Stimulated activated CD4-positive, alpha-beta T cell treated with anti-CD3 and anti-CD28 coated beads, Interleukin-15, amount 100 ng/mL, for 1 hour (primary cell): ENCODE results near the gene BDH2.

Source experiments
- DNase-seq, 2 donors: peaks; one replicate each; pipeline ENCODE4 v3.0.0-alpha.2; 2020; ENCODE audit warnings: low read depth in 1 of 2, low spot score in 1 of 2

The BDH2 gene

DNA sequence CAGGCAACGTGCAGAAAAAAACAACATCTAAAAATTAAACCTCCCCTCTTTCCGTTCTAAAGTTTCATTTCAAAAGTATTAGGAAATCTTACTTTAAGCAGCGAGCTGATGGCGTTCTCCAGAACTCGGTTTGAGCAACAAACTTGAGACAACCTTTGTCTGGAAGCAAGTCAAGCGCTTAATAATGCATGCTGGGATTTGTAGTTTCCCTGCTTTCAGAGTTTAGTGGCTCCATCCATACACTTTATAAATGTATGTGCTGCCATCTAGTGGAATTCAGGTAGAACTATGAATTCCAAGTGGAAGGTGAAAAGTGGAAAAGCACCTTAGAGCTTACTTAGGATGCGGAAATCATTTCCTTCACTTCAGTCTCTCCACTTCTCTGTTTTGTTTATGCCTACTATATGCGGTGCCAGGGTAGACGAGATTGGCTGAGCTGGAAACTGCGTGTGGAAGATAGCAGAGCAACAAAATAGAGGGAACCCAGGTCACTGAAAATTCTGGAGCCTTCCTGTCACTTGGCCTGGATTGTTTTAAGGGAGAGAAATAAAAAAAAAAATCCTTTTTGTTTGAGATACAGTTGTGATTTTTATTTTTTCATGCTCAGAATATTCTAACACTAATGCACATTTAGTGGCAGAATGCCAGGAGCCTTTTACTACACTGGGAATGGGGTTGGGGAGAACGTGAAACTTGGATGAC is at the start of gene BDH2:
TSS of gene BDH2 (minus strand) at position 144 of the 702 bp plus-strand sequence. CDS start 3,580 bp downstream, outside the sequence.
- DNase-seq: no peak

GRCh38 chr4:103144926-103145325 is 45.3 kb upstream of the BDH2 start:
- DNase-seq: no peak

DNA sequence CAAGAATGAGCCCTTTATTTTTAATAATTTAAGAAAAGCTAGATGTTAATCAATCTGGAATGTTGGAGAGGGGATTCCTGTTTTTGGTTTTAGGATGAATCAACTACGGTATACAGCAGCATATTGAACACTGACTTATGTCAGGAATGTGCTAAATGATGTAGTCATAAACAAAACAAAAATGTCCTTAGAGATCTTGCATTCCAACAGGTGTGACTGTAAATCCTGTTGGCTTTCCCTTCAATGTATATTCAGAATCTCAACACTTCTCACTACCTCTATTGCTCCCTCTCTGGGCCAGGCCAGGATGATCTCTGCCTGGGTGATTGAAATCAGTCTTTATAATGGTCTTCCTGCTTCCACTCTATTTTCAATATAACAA is 37.8 kb upstream of the BDH2 start:
- DNase-seq: no peak

- no peak for DNase-seq
Measured at GRCh38 chr4:103136671-103137445, 37.2 kb upstream of the BDH2 start.

- no peak for DNase-seq
Measured at GRCh38 chr4:103129174-103129573, 29.5 kb upstream of the BDH2 start.

- DNase-seq: no peak
Measured at GRCh38 chr4:103126126-103126525, 26.5 kb upstream of the BDH2 start.

GRCh38 chr4:103123114-103123513 is 23.5 kb upstream of the BDH2 start:
- no peak for DNase-seq

- DNase-seq: no peak
Measured at GRCh38 chr4:103118166-103118565, 18.5 kb upstream of the BDH2 start.

DNA sequence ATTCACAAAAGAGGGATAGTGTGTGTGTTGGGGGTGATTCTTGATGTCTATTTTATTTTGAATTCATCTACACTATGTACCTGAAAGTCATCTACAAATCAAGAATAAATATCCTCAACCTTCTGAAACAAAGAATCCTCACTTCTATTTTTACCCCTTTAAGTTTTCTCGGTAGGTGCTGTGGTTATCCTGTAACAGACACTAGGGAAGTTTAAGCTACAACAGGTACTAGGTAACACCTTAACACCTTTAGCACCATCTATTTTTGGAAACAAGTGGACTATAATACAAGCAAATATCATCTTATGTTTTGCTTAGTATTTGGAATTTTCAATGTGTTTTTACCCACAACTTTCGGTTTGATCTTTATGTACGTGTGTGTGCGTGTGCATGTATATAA is 12.0 kb upstream of the BDH2 start:
- DNase-seq: no peak

GRCh38 chr4:103108542-103108941 is 8.9 kb upstream of the BDH2 start:
- DNase-seq: no peak

DNA sequence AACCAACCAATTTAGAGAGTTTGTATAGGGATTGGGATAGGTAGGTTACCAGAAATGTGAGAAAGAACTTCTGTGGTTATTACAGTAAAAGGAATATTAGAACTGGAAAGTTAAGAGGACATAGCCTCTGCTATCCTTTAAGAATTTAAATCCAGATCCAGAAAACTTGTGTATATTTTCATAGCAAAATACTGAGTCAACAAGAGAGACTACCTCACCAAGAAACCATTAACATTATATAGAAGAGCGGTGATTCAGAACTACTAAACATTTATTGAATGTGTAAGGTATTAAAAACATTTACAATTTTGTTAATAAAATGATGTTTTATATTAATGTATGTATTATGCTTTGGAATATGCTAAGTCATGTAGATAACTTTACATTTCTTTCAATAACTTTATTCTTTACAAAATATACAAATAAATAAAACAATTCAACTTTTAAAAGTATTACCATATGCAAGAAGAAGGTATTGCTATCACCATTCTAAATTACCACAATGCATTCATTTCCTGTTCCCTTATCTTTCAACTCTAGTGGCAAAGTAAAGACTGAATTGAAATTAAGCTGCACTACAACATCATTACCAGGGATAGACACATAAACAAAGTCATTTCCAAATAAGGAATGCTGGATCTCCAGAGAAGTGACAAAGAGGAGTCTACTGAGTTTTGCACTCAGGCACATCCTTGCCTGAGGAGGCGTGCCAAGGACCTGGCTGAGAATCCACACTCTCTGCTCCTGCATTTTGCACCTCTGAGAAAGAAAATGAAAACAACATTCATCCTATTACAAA is 6.1 kb upstream of the BDH2 start:
- no peak for DNase-seq

- DNase-seq: no peak
Measured at GRCh38 chr4:103104886-103105285, 5.3 kb upstream of the BDH2 start.

DNA sequence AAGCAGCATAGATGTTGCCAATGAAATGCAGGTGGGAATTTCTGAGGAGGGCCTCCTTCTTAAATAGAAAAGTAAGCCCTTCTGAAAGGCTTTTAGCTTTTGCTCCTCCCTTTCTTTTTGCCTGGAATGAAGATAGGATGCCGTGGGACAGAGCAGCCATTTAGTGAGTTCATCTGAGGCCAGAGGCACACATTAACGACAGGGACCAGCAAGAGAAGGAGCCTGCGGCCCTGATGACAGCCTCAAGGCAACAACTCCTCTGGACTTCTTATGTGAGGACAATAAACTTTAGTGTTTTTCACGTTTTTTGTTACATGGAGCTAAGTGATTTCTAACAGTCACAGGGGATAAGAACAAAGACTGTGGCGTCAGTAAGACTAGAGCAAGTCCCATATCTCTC is 1.1 kb upstream of the BDH2 start:
- DNase-seq: no peak

DNA sequence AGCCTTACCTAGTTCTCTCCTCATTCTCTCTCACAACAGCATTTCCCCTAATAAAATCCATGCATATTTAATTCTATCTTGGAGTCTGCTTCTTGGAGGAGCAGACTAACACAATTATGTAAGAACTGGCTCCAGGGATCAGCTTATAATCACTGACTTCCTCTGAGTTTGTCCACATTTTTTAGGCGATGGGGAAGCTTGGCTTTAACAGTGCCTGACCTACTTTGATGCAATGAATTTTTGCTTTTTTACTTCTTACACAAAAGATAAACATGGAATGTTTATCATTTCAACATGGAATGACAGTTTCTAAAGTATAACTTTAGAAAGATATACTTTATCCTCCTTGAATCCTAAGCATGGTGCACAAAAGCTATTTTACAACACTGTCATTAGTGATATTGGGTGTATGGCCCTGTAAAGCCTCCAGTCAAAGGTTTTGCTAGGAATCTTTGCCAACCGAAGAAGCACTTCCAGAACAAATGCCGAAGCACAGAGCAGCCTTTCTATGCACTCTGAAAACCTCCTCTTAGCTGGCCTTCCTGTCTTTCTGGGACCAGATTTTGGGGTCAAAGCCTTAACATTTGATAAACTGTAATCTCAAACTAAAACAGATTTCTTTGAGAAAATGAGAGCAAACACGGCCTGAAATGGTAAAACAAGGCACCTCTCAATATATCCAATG is 736 bp downstream of the BDH2 start:
- no peak for DNase-seq

- DNase-seq: no peak
Measured at GRCh38 chr4:103098341-103098740, 1.3 kb downstream of the BDH2 start.

GRCh38 chr4:103097112-103097511 is 2.5 kb downstream of the BDH2 start:
- DNase-seq: no peak

DNA sequence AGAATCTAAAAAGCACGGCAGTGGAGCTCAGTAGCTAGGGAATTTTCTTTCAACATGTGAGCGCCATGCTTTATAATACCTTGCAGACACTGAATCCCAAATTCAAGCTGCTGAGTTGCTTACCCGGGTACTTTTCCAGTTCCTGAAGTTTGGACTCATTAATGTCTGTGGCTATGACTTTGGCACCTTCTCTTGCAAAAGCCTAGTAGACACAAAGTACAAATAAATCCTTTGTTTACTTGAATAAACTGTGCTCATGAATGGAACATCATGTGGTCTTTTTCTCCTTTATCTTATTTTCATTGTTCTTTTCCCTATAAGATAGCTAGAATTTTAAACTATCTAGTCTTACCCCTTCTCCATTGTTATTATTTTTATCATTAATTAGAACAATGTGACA is 4.6 kb downstream of the BDH2 start:
- DNase-seq: no peak

- DNase-seq: no peak
Measured at GRCh38 chr4:103092245-103092644, 7.4 kb downstream of the BDH2 start.

- no peak for DNase-seq
Measured at GRCh38 chr4:103091601-103092223, 7.9 kb downstream of the BDH2 start.

- no peak for DNase-seq
Measured at GRCh38 chr4:103089481-103089880, 10.2 kb downstream of the BDH2 start.

- no peak for DNase-seq
Measured at GRCh38 chr4:103086551-103086950, 13.1 kb downstream of the BDH2 start.
